Measurements from ENCODE around the gene PTN. TPM values are rescaled to one million over a fixed set of nuclear protein-coding genes. Genes with fewer than 3 reads are reported as not detected.

PTN gene
- total RNA-seq, 1 donor from 2014 or later, result 228 TPM

DNA sequence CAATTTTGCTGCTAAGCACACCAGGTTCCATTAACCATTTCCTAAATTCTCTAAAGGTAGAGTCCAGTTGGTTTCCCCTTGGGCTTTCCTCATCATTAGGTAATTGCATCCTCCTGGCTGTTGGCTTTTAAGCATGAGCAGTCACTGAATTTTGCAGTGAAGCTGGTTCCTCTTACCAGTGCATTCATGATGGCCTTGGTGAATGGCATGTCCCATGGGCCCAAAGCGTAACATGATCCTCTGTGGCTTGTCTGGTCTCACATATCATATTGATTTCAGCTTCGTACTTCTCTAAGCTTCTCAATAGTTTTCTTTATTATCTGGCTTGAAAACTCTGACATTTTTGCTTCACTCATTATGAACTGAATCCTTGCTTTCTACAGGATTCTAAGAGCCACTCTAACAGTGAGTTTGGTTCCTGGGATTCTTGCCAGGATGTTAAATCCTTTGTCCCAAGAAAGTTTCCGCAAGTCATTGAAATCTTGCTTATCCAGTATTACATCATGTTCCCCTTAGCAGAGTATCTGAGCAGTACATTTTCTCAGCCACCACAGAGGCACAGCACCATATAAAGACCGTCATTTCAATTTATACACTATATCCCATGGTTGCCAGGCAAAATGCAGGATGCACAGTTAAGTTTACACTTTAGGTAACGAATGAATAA lies 134.2 kb downstream of the PTN start:
- Mint-ChIP-seq H3K27me3 (ENCODE audit: low read depth) (no peaks in the 10 kb centered on the region), H3K27ac (ENCODE audit: unreplicated experiment) (no peak overlapping the region), H3K9me3 (peaks cover 18% of the 10 kb centered on the region), H3K4me3 (no peak overlapping the region), H3K4me1 (no peaks in the 10 kb centered on the region), H3K36me3 (ENCODE audit: low read depth) (peaks cover 42% of the 10 kb centered on the region)
- no peak for TF ChIP-seq CTCF (conservative IDR thresholded peaks at IDR 0.05)
- no peak for DNase-seq (ENCODE audit: low read depth, low spot score)

- H3K27ac Mint-ChIP-seq (ENCODE audit: unreplicated experiment), result no peak overlapping the region
- H3K4me3 Mint-ChIP-seq, result no peak overlapping the region
- H3K36me3 Mint-ChIP-seq (ENCODE audit: low read depth), result peaks cover 34% of the 10 kb centered on the region
- H3K9me3 Mint-ChIP-seq, result peaks cover 16% of the 10 kb centered on the region
- no peak for DNase-seq (ENCODE audit: low read depth, low spot score)
- TF ChIP-seq CTCF (conservative IDR thresholded peaks at IDR 0.05), result no peak
- no peaks in the 10 kb centered on the region for H3K27me3 Mint-ChIP-seq (ENCODE audit: low read depth)
- H3K4me1 Mint-ChIP-seq, result no peaks in the 10 kb centered on the region
Measured at GRCh38 chr7:137206770-137207169, 136.8 kb downstream of the PTN start.

GRCh38 chr7:137204246-137204645 lies 139.3 kb downstream of the PTN start:
- Mint-ChIP-seq H3K9me3 (peaks cover 11% of the 10 kb centered on the region), H3K4me1 (no peaks in the 10 kb centered on the region), H3K27ac (ENCODE audit: unreplicated experiment) (no peak overlapping the region), H3K27me3 (ENCODE audit: low read depth) (no peaks in the 10 kb centered on the region), H3K4me3 (no peak overlapping the region), H3K36me3 (ENCODE audit: low read depth) (peaks cover 17% of the 10 kb centered on the region)
- no peak for DNase-seq (ENCODE audit: low read depth, low spot score)
- TF ChIP-seq CTCF (conservative IDR thresholded peaks at IDR 0.05), result no peak

DNA sequence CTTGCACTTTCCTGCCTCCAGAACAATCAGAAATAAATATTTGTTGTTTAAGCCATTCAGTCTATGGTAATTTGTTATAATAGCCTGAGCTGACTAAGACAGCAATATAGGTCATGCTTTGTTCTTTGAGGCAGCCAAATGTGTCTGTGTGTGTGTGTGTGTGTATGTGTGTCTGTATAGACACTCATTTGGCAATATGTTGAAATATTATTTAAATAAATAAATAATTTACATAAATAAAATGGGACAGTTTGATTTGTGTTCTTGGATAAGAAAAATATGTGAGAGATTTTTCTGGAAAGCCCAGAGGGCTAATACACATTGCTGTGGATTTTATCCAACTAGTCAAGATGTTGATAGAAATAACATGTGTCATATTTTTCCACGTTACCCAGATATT lies 140.2 kb downstream of the PTN start:
- peaks cover 15% of the 10 kb centered on the region for H3K36me3 Mint-ChIP-seq (ENCODE audit: low read depth)
- H3K27me3 Mint-ChIP-seq (ENCODE audit: low read depth), result no peaks in the 10 kb centered on the region
- H3K9me3 Mint-ChIP-seq, result peaks cover 9% of the 10 kb centered on the region
- H3K4me1 Mint-ChIP-seq, result no peaks in the 10 kb centered on the region
- no peak for TF ChIP-seq CTCF (conservative IDR thresholded peaks at IDR 0.05)
- no peak for DNase-seq (ENCODE audit: low read depth, low spot score)
- H3K27ac Mint-ChIP-seq (ENCODE audit: unreplicated experiment), result no peak overlapping the region
- no peak overlapping the region for H3K4me3 Mint-ChIP-seq

- no peaks in the 10 kb centered on the region for H3K4me1 Mint-ChIP-seq
- no peaks in the 10 kb centered on the region for H3K36me3 Mint-ChIP-seq (ENCODE audit: low read depth)
- peaks cover 4% of the 10 kb centered on the region for H3K9me3 Mint-ChIP-seq
- H3K4me3 Mint-ChIP-seq, result no peak overlapping the region
- H3K27ac Mint-ChIP-seq (ENCODE audit: unreplicated experiment), result peak overlapping the region; percentile 54
- no peaks in the 10 kb centered on the region for H3K27me3 Mint-ChIP-seq (ENCODE audit: low read depth)
- TF ChIP-seq CTCF (conservative IDR thresholded peaks at IDR 0.05), result no peak
- DNase-seq (ENCODE audit: low read depth, low spot score), result no peak
Measured at GRCh38 chr7:137196648-137197047, 146.9 kb downstream of the PTN start.

Data from neural crest cell (in vitro differentiated cells).